Left lung (tissue), 10 donors: ENCODE data around the gene SHFL. TPM values are rescaled to one million over a fixed set of nuclear protein-coding genes. Genes with fewer than 3 reads are reported as not detected.
A peak's percentile ranks its signal among the peaks of the same experiment; 100 is the strongest.

Source experiments
- ATAC-seq: fragments of 200-7000 bp; cut with Tn5 transposase; one replicate; pipeline ENCODE4 v1.9.1; 2020; ENCODE audit warnings: moderate library complexity
- DNase-seq, 4 donors: peaks; one replicate each; pipeline ENCODE4 v3.0.0-alpha.2; 2013 to 2020
- H3K27ac ChIP-seq, 2 donors: fragments of 200-600 bp; sonication (generic) in 1 of 2; one replicate each; pipeline versions ENCODE4 v1.5.0 to v1.8.0; 2020 to 2021
- H3K27me3 ChIP-seq, 2 donors: fragments of 200-600 bp; sonication (generic) in 1 of 2; one replicate each; pipeline versions ENCODE4 v1.5.0 to v1.8.0; 2020 to 2021
- H3K36me3 ChIP-seq, 2 donors: fragments of 200-600 bp; sonication (generic) in 1 of 2; one replicate each; pipeline versions ENCODE4 v1.5.0 to v1.8.0; 2020 to 2021
- H3K4me1 ChIP-seq, 2 donors: fragments of 200-600 bp; one replicate each; pipeline ENCODE4 v1.8.0; 2021
- H3K4me3 ChIP-seq, 2 donors: fragments of 200-600 bp; sonication (generic) in 1 of 2; one replicate each; pipeline versions ENCODE4 v1.5.0 to v1.8.0; 2020 to 2021; ENCODE audit warnings: mild to moderate bottlenecking in 1 of 2
- H3K9me3 ChIP-seq, 2 donors: fragments of 200-600 bp; sonication (generic) in 1 of 2; one replicate each; pipeline versions ENCODE4 v1.5.0 to v1.8.0; 2020 to 2021
- intact Hi-C, 2 donors: fragments of 100-400 bp; cut with DNase I; formaldehyde crosslinking; loops; one replicate each; pipeline versions ENCODE4 v1.11.2 to v1.14.2; 2022
- polyA plus RNA-seq, 6 donors: library from polyadenylated mRNA; unstranded; fragments of 120-200 nt; gene quantifications; one replicate each; pipeline ENCODE4 v1.2.1, GENCODE V29; 2013; ENCODE audit not compliant: insufficient read length in 6 of 6
- total RNA-seq, 2 donors: library from RNA; stranded (reverse); fragmentation: NEBNext Ultra II Directional; extraction: Animal tissue kit (Norgen Biotek cat#: 25700); gene quantifications; one replicate each; pipeline ENCODE4 v1.2.1, GENCODE V29; 2021
- TF ChIP-seq, protein P1 (sequence below), 2 donors: fragments of 200-600 bp; sonication (generic) in 1 of 2; IDR thresholded peaks; one replicate each; pipeline versions ENCODE4 v1.5.0 to v1.8.0; 2021; ENCODE audit warnings: antibody characterized with exemption in 2 of 2
- donor health status: DM: no; HTN: yes; CAD: no.
- donor health status: DM: no; HTN: no; CAD: no.

SHFL gene
- total and polyA plus RNA-seq, 8 donors = 28.8 to 41.6 (median 35.8) TPM

GRCh38 chr19:10037809-10038208, 48.3 kb upstream of the SHFL start:
- no peak overlapping the region for H3K27ac ChIP-seq
- ATAC-seq = no peak
- H3K27me3 ChIP-seq = peaks cover 2 to 54% of the 10 kb centered on the region in 2 donors
- H3K36me3 ChIP-seq = no peaks in the 10 kb centered on the region
- no peak overlapping the region for H3K4me3 ChIP-seq
- DNase-seq = no peak
- H3K4me1 ChIP-seq = no peaks in the 10 kb centered on the region
- intact Hi-C loops = no loop called here
- TF ChIP-seq, protein P1, sequence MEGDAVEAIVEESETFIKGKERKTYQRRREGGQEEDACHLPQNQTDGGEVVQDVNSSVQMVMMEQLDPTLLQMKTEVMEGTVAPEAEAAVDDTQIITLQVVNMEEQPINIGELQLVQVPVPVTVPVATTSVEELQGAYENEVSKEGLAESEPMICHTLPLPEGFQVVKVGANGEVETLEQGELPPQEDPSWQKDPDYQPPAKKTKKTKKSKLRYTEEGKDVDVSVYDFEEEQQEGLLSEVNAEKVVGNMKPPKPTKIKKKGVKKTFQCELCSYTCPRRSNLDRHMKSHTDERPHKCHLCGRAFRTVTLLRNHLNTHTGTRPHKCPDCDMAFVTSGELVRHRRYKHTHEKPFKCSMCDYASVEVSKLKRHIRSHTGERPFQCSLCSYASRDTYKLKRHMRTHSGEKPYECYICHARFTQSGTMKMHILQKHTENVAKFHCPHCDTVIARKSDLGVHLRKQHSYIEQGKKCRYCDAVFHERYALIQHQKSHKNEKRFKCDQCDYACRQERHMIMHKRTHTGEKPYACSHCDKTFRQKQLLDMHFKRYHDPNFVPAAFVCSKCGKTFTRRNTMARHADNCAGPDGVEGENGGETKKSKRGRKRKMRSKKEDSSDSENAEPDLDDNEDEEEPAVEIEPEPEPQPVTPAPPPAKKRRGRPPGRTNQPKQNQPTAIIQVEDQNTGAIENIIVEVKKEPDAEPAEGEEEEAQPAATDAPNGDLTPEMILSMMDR (IDR thresholded peaks at IDR 0.05) = no peak
- H3K9me3 ChIP-seq = peaks cover 0 to 18% of the 10 kb centered on the region in 2 donors

- Histone ChIP-seq H3K9me3 (peaks cover 0 to 49% of the 10 kb centered on the region in 2 donors), H3K4me3 (no peak overlapping the region), H3K4me1 (no peaks in the 10 kb centered on the region), H3K27me3 (peaks cover 0 to 31% of the 10 kb centered on the region in 2 donors), H3K27ac (no peak overlapping the region), H3K36me3 (no peaks in the 10 kb centered on the region)
- peak in 1 of 4 donors; percentile 26 for DNase-seq
- intact Hi-C loops = no loop called here
- TF ChIP-seq, protein P1 (IDR thresholded peaks at IDR 0.05) = no peak
- ATAC-seq = no peak
Observed at GRCh38 chr19:10043286-10043927, 42.7 kb upstream of the SHFL start.

DNA sequence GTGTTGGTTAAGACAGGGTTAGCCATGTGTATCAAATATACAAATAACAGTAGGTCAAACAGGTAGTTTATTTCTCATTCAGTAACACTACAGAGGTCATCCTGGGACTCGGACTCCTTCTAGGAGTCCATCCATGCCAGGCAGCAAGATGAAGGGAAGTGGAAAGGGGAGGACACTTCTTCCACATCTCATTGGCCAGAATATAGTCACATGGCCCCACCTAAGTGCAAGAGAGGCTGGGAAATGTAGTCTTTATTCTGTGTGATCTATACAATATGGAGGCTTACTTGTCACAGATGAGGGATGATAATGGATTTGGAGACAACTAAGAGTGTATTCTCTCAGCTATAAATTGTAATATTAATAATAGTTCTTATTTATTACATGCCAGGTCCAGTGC, 41.7 kb upstream of the SHFL start:
- Histone ChIP-seq H3K27me3 (peaks cover 0 to 25% of the 10 kb centered on the region in 2 donors), H3K36me3 (no peaks in the 10 kb centered on the region), H3K4me3 (no peak overlapping the region), H3K9me3 (peaks cover 0 to 49% of the 10 kb centered on the region in 2 donors), H3K4me1 (no peaks in the 10 kb centered on the region), H3K27ac (no peak overlapping the region)
- intact Hi-C loops = no loop called here
- no peak for ATAC-seq
- DNase-seq = no peak
- TF ChIP-seq, protein P1 (IDR thresholded peaks at IDR 0.05) = no peak

GRCh38 chr19:10045371-10045770, 40.7 kb upstream of the SHFL start:
- Histone ChIP-seq H3K4me1 (no peaks in the 10 kb centered on the region), H3K9me3 (peaks cover 0 to 49% of the 10 kb centered on the region in 2 donors), H3K4me3 (no peak overlapping the region), H3K27me3 (peaks cover 0 to 20% of the 10 kb centered on the region in 2 donors), H3K27ac (no peak overlapping the region), H3K36me3 (no peaks in the 10 kb centered on the region)
- ATAC-seq = no peak
- no peak for DNase-seq
- TF ChIP-seq, protein P1 (IDR thresholded peaks at IDR 0.05) = no peak
- intact Hi-C loops = no loop called here

DNA sequence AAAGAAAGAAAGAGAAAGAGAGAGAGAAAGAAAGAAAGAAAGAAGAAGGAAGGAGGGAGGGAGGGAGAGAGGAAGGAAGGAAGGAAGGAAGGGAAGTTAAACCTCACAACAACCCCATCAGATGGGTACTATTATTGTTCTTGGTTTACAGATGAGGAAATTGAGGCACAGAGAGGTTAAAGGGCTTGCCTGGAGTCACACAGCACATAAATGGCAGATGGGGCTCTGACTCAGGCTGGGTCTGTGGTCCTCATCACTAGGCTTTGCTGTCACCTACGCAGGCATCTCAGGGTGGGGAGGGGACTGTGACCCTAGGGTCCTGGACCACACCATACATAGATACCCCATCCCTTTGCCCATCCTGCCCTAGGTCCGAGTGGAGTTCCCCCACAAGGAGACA, 36.5 kb upstream of the SHFL start:
- H3K27ac ChIP-seq = no peak overlapping the region
- intact Hi-C loops = no loop called here
- no peak overlapping the region for H3K4me3 ChIP-seq
- no peaks in the 10 kb centered on the region for H3K4me1 ChIP-seq
- no peaks in the 10 kb centered on the region for H3K36me3 ChIP-seq
- peaks cover 0 to 14% of the 10 kb centered on the region in 2 donors for H3K9me3 ChIP-seq
- DNase-seq (no peak), ATAC-seq (no peak)
- H3K27me3 ChIP-seq = peaks cover 0 to 35% of the 10 kb centered on the region in 2 donors
- TF ChIP-seq, protein P1 (IDR thresholded peaks at IDR 0.05) = no peak
